DMS 273 treated with DMSO at 0.1 percent for 48 hours (cell line): ENCODE measurements around the gene PMFBP1.

Experiments
- DNase-seq: peaks from one replicate; lab custom pipeline; 2025; lab: John Stamatoyannopoulos, UW

The PMFBP1 gene

GRCh38 chr16:72182976-72183375 lies 11.0 kb upstream of the PMFBP1 start:
- peak; percentile 33 for DNase-seq

- peak; percentile 55 for DNase-seq
Measured at GRCh38 chr16:72179204-72179970, 7.4 kb upstream of the PMFBP1 start.

- no peak for DNase-seq
Measured at GRCh38 chr16:72174726-72175125, 2.8 kb upstream of the PMFBP1 start.

GRCh38 chr16:72173997-72174396 lies 2.0 kb upstream of the PMFBP1 start:
- peak; percentile 58 for DNase-seq

GRCh38 chr16:72171236-72171635 lies 719 bp downstream of the PMFBP1 start:
- peak; percentile 72 for DNase-seq

- DNase-seq = no peak
Measured at GRCh38 chr16:72169708-72170107, 2.2 kb downstream of the PMFBP1 start.

GRCh38 chr16:72168365-72168764 lies 3.6 kb downstream of the PMFBP1 start:
- DNase-seq = no peak

GRCh38 chr16:72166954-72167561 lies 4.9 kb downstream of the PMFBP1 start:
- no peak for DNase-seq

GRCh38 chr16:72166151-72166550 lies 5.8 kb downstream of the PMFBP1 start:
- DNase-seq = no peak

GRCh38 chr16:72164691-72165090 lies 7.3 kb downstream of the PMFBP1 start:
- peak; percentile 20 for DNase-seq

- DNase-seq = no peak
Measured at GRCh38 chr16:72162105-72162692, 9.8 kb downstream of the PMFBP1 start.

- DNase-seq = peak; percentile 87
Measured at GRCh38 chr16:72159801-72160200, 12.2 kb downstream of the PMFBP1 start.

- DNase-seq = no peak
Measured at GRCh38 chr16:72159386-72159785, 12.6 kb downstream of the PMFBP1 start.

- no peak for DNase-seq
Measured at GRCh38 chr16:72149676-72150464, 22.1 kb downstream of the PMFBP1 start.

- no peak for DNase-seq
Measured at GRCh38 chr16:72142476-72142875, 29.5 kb downstream of the PMFBP1 start.

- no peak for DNase-seq
Measured at GRCh38 chr16:72139908-72140307, 32.0 kb downstream of the PMFBP1 start.

GRCh38 chr16:72138064-72138572 lies 33.8 kb downstream of the PMFBP1 start:
- DNase-seq = no peak

GRCh38 chr16:72137380-72138063 lies 34.4 kb downstream of the PMFBP1 start:
- peak; percentile 90 for DNase-seq

- DNase-seq = no peak
Measured at GRCh38 chr16:72134507-72134906, 37.4 kb downstream of the PMFBP1 start.

- no peak for DNase-seq
Measured at GRCh38 chr16:72132726-72133125, 39.2 kb downstream of the PMFBP1 start.

- no peak for DNase-seq
Measured at GRCh38 chr16:72131036-72131435, 40.9 kb downstream of the PMFBP1 start.
